Measurements from ENCODE around the gene MRPL39.
A peak's percentile ranks its signal among the peaks of the same experiment; 100 is the strongest.

MRPL39 gene

DNA sequence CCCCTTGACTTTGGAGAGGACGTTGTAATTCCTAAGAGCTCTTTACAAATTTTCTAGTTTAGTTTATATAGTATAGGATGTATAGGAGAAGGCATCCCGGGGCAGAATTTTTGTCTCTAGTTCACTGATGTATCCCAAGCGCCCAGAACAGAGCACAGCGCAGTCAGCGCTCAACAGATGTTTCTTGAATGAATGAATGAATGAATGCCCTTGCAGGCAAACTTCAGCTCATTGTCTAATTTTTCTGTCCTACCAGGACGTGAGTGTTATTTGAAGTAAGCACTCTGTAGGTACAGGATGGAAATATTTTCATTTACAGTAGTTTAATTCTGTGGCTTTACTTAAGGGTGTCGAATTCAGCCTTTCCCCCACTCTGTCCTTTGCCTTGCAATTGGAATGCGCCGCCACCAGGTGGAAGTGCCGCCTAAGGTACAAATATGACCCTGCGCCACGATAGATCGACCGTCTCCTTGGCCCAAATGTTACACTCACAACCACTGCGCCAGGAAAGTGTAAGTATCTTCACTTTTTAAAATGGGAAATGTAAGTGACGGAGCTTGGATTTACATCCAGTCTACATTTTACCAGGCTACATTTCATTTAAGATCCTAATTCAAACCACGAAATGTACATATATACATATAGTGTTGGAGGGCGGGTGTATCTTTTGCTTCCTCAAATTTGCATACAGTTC is 910 bp upstream of the MRPL39 start:
- H3K27ac ChIP-seq = peak overlapping the region; percentile 72
- TF ChIP-seq, protein P1, sequence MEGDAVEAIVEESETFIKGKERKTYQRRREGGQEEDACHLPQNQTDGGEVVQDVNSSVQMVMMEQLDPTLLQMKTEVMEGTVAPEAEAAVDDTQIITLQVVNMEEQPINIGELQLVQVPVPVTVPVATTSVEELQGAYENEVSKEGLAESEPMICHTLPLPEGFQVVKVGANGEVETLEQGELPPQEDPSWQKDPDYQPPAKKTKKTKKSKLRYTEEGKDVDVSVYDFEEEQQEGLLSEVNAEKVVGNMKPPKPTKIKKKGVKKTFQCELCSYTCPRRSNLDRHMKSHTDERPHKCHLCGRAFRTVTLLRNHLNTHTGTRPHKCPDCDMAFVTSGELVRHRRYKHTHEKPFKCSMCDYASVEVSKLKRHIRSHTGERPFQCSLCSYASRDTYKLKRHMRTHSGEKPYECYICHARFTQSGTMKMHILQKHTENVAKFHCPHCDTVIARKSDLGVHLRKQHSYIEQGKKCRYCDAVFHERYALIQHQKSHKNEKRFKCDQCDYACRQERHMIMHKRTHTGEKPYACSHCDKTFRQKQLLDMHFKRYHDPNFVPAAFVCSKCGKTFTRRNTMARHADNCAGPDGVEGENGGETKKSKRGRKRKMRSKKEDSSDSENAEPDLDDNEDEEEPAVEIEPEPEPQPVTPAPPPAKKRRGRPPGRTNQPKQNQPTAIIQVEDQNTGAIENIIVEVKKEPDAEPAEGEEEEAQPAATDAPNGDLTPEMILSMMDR (conservative IDR thresholded peaks at IDR 0.05) = peak; percentile 84
- no peak for TF ChIP-seq ZFX (IDR thresholded peaks at IDR 0.05)

DNA sequence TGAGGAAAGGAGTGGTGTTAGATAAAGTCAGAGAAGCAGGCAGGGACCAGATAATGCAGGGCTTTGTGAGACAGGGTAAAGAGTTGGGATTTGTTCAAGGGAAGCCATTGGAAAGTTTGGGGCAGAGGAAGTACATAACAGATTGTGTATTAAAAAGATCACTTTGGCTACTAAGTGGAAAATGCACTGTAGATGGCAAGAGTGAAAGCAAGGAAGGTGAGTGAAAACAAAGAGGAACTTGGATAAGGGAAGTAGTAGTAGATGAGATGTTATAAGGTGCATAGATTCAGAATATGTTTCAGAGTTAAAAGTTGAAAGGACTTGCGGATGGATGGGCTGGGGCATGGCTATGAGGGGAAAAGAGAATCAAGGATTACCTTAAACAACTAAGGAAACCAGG is 17.4 kb downstream of the MRPL39 start:
- TF ChIP-seq ZFX (IDR thresholded peaks at IDR 0.05) = no peak
- TF ChIP-seq, protein P1 (conservative IDR thresholded peaks at IDR 0.05) = no peak
- no peak overlapping the region for H3K27ac ChIP-seq

DNA sequence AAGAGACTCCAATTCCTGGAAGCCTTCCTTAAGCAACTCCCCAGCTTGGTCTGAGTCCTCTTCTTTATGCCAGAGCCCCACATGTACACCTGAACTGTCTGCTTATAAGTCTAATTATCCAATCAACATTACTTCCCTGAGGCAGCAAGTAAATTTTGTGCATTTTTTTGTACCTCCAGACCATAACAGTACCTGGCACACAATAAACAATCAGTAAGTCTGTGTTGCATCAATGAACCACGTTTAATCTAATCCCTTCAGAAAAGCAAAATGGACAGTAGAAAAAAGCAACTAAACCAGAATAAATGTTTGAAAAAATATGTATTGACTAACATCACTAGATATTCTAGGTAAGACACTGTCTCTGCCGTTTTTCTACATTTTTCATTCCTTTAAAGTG is 20.5 kb downstream of the MRPL39 start:
- TF ChIP-seq, protein P1 (conservative IDR thresholded peaks at IDR 0.05) = no peak
- no peak for TF ChIP-seq ZFX (IDR thresholded peaks at IDR 0.05)
- H3K27ac ChIP-seq = no peak overlapping the region

DNA sequence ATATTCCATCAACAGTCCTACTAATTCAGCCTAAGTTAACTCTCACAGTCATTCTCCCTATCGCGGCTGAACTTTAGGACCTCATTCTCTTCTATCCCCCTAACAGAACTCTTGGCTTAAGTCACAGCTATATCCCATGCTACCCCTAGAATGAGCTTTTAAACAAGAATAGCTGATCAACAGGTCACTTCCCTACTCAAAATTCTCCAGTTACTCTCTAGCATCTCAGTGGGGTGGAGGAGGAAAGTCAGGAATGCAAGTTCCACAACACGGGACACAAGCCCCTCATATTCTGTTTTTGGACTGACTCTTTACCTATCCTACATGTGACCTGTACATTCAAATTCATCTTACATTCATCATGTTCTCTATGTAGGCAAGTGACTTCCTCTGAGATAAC is 21.0 kb downstream of the MRPL39 start:
- H3K27ac ChIP-seq = no peak overlapping the region
- TF ChIP-seq ZFX (IDR thresholded peaks at IDR 0.05) = no peak
- TF ChIP-seq, protein P1 (conservative IDR thresholded peaks at IDR 0.05) = no peak

DNA sequence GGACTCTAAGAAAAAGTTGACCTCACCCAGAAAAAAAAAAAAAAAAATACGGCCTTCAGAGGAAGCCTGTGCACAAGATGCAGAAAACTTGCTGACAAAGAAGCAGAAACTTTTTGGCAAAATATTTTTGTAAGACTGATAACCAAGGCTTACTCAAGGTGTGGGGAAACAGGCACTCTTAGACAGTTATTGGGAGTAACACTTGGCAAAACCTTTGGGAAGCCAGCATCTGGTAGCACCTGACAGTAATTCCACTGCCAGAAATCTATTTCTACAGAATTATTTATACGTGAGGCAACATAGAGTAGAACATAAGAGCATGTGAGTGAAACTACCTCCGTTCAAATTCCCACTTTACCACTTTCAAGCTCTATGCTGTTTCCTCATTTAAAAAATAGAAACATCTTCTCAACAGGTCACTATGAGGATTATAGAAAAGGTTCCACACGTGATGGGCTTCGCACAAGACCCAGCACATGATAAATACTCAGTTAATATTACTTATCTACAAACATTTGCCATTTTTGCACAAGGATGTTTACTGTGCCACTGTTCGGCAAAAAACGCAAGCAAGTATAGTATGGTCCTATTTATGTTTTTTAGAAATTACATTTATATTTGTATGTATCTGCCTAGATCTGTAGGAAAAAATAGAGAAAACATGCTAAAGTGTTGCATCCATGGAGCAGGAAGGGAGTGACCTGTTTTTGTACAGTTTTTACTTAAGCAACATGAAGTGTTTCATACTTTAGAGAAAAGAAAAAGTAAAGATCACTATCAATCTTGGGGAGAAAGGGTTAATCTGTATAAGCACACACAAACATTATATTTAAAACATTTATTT is 22.2 kb downstream of the MRPL39 start:
- no peak for TF ChIP-seq ZFX (IDR thresholded peaks at IDR 0.05)
- TF ChIP-seq, protein P1 (conservative IDR thresholded peaks at IDR 0.05) = no peak
- no peak overlapping the region for H3K27ac ChIP-seq

DNA sequence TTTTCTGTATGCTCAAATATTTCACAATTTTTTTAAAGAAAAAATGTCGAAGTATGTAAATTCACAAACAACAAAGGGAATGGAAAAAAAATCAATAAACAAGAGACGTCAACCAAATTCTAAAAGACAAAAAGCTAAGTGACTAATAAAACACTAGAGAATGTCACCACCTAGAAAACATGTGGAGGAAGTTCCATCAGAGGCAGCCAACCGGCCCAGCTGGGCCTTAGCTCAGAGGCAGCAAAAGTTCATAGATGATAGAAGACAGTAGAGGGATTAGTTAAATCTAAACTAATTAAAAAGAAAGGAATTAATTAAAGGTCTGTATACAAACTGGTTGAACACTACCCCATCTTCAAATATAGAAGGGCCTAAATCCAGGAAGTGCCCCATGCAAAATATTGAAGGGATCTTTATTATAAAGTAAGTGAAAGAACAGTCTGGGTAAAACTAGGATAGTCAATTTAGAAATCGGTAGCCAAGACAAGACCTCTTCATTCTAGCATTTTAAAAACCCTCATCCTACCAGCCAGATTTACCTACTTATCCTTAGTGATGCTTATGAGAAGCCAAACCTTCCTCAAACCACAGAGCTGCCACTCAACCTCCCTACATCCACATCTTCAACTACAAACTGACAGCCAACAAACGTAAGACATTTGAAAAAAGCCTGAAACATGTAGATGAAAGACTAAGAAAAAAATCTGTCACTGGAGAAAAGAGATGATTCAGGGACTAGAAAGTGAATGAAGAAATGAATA is 23.7 kb downstream of the MRPL39 start:
- H3K27ac ChIP-seq = no peak overlapping the region
- TF ChIP-seq, protein P1 (conservative IDR thresholded peaks at IDR 0.05) = no peak
- TF ChIP-seq ZFX (IDR thresholded peaks at IDR 0.05) = no peak

All from C4-2B (cell line).